HG03432 (cell line): ENCODE data around the gene RBM17.
"Not testable (repeated sequence)": the region's sequence is repeated elsewhere in the genome, so short reads cannot be mapped to it uniquely, and the experiment has no call there.

ENCODE experiments used
- ATAC-seq: cut with Tn5 transposase; IDR thresholded peaks from one replicate; pipeline ENCODE4 v1.9.1; 2021; ENCODE audit warnings: mild to moderate bottlenecking, moderate library complexity; ENCODE audit not compliant: unreplicated experiment

The RBM17 gene

GRCh38 chr10:6056411-6057135 is 32.3 kb upstream of the RBM17 start:
- ATAC-seq: no peak

- ATAC-seq: peak; percentile 43
Observed at GRCh38 chr10:6058682-6059475, 30.0 kb upstream of the RBM17 start.

GRCh38 chr10:6059506-6059905 is 29.3 kb upstream of the RBM17 start:
- no peak for ATAC-seq

DNA sequence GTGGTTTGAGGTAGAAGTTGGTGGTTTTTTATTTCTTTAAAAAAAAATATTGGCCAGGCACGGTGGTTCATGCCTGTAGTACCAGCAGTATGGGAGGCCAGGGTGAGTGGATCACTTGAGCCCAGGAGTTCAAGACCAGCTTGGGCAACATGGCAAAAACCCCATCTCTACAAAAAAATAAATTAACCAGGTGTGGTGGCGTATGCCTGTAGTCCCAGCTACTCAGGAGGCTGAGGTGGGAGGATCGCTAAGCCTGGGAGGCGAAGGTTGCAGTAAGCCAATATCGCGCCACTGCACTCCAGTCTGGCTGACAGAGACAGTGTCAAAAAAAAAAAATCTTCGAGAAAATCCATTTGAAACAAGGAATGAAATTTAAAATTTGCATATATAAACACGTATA is 27.8 kb upstream of the RBM17 start:
- no peak for ATAC-seq

DNA sequence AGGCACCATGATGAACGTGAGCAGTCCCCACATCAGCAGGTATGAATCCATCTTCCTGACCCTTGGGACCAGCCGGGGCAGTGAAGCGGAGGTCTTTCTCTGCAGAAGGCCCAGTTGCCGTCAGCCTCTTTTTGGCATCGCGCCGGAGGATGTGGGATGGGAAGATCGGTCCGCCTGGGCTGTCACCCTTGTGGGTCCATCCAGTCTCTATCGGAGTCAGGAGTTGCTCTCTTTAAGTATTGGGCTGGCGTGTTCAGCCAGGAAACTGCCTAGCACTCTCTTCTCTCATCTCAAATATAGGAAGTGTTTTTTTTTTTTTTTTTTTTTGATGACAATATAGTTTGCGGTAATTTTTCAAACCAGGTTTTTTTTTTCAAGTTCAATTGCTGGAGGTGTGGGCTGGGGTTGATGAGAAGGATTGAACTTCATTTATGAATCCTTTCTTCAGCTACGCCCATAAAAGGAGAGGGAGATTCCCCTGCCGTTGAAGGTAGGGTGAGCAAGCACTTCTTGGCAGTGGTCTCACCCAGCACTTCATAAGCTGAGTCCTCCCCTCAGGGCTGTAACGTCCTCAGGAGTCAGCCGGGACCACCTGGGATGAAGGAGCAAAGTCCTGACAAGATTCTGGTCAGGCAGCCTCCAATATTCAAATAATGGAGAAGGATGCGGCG is 26.6 kb upstream of the RBM17 start, which contains the start of gene IL2RA:
Gene IL2RA (minus strand): TSS at position 267 of the 671 bp plus-strand sequence. CDS start 216 bp downstream, at position 51.
- ATAC-seq: no peak

- ATAC-seq: no peak
Observed at GRCh38 chr10:6064119-6064518, 24.7 kb upstream of the RBM17 start.

DNA sequence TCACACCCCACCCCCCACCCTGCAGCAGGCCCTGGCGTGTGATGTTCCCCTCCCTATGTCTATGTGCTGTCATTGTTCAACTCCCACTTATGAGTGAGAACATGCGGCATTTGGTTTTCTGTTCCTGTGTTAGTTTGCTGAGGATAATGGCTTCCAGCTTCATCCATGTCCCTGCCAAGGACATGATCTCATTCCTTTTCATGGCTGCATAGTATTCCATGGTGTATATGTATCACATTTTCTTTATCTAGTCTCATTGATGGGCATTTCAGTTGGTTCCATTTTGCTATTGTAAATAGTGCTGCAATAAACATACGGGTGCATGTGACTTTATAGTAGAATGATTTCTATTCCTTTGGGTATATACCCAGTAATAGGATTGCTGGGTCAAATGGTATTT is 24.1 kb upstream of the RBM17 start:
- not testable (repeated sequence) for ATAC-seq

GRCh38 chr10:6065406-6065805 is 23.4 kb upstream of the RBM17 start:
- ATAC-seq: no peak

- ATAC-seq: no peak
Observed at GRCh38 chr10:6065835-6066234, 23.0 kb upstream of the RBM17 start.

DNA sequence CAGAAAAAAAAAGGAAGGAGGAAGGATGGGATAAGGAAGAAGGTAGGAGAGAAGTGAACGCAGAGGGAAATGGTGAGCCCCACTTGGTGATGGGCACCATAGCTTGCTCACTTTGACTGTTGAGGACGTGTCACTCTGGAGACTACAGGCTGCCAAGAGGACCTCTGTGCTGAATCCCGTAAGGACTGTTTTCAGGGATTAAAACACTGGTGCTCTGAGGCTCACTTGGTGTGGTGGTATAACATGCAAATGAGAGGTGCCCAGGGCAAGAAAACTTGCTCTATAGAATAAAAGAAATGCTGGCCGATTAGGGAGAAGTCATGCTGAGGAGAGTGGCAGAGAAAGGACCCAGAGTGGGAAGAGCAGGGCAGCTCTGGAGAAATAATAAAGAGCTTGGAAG is 21.4 kb upstream of the RBM17 start:
- ATAC-seq: no peak

GRCh38 chr10:6068006-6068405 is 20.8 kb upstream of the RBM17 start:
- no peak for ATAC-seq

- peak; percentile 53 for ATAC-seq
Observed at GRCh38 chr10:6068422-6068821, 20.4 kb upstream of the RBM17 start.

DNA sequence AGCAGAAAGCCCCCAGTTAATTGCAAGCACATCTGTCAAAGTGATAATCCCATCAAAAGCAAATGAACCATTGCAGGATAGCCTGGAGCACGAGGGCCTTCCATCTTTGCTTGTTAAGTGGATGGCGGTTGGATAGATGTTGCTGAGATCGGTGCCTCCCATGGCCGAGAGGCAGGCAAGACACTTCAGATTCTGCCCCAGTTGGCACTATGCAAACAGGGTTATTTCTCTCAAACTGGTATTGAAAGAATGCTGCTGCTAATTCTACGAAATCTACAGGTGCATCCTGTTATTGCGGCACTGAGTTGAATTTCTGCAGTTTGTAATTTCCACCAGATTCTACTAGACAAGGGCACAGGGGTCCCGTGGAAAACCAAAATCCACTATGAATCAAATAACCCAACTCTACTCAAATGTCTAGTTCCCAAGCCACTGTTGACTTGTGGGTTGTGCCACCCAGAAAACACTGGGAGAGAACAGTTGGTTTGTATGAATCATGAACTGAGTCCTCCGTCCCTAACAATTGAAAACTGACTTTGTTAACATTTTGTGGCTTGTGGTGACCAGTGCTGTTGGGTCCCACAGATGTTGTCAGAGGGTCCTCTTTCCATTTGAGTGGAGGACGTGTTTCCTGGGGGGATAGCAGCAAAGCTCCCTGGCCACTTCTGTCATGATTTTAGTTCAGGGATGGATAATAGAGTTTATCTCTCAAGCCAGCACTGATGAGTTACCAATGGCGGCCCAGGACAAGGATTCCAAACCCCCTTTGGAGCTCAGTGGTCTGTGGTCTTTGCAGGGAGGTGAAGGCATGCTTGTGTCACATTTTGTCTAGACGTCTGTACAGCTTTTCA is 19.5 kb upstream of the RBM17 start:
- no peak for ATAC-seq

DNA sequence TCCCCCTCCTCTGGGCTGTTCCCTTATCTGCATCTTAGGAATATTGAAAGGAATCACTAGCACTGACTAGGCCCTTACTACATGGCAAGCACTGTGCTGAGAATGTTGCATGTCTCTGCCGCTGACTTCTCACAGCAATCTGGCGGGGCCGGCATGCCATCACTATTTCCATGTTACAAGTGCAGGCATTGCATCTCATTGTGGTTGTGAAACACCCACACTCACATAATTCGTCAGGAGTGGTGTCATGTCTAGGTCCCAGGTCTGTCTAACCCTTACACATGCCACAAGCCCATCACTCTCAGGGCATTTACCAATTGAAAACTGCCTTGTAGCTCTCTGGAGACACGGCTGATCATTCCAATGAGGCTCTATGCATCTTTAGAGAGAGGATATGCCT is 18.2 kb upstream of the RBM17 start:
- no peak for ATAC-seq

DNA sequence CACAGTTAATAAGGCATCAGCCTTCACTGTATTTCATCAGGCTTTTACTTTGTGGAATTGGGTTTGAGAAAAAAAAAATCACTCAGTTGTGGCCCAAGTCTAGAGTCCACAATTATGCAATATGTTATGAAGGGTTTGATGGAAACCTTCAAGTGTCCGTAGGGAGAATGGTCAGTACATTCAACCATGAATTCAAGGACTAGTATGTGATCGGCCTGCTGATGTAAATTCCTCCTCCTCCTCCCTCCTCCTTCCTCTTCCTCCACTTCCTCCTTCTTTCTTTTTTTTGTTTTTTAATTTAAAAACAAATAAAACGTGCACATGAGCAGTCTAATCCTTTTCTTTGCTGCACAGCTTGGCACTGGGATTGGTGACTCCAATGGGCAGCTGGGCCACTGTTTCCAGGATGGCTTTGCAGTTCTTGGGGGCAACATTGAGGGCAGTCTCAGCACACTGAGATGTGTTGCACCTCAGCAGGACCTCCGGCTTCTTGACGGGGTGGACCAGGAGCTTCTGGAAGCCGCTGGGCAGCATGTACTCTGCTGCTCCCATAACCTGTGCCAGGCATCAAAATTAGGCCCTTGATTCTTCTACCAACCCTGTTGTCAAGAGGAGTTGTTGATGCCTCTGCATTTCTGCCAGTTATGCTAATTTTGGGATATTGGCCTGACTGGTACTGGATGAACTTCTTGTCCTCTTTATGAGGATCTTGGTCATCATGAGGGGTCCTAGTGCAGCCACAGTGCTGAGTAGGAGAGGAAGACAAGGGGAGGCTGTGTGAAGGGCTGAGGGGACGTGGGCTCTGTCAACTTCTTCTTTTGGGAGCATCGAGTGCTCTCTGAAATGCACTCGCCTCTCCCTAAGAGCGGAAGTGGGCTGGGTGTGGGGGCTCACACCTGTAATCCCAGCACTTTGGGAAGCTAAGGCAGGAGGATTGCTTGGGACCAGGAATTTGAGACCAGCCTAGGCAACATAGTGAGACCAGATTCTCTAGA is 17.4 kb upstream of the RBM17 start:
- ATAC-seq: peak; percentile 10

GRCh38 chr10:6072215-6072934 is 16.5 kb upstream of the RBM17 start:
- ATAC-seq: peak; percentile 62

DNA sequence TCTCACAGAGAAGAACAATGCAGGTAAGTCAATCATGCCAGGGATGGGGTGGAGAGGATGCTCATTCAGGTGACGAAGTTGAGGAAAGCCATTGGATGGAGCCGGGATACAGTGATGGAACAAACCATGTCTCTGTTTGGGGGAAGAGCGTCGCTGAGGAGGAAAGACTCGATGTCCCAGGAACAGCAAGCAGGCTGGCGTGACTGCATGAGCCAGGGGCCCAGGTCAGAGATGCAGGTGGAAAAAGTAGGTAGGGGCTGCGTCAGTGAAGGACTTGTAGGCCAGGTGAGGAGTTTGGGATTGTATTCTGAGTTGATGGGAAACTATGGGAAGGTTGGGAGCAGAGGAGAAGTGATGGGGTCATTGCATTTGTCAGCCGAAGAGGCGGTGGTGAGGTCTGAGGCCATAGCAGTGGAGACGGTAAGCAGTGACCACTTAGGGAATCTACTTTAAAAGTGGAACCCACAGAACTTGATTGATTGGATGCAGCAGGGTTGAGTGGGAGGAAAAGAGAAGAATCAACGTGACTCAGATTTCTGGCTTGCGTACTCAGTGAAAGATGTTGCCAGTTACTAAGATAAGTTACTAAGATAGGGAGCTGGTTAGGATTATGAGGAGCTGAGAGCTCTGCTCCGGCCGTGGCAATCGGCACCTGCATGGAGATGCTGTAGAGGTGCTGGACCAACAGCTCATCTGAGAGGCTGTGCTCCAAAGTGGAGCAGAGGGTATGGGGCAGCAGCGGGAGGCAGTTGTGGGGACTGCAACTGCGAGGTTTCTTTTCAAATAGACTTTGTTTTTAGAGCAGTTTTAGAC is 14.1 kb upstream of the RBM17 start:
- ATAC-seq: no peak

- no peak for ATAC-seq
Observed at GRCh38 chr10:6077071-6077675, 11.7 kb upstream of the RBM17 start.
